Mesenchymal stem cell (in vitro differentiated cells and primary cell): ENCODE measurements around the gene CDK15.

Experiments used
- DNase-seq: peaks from one replicate; pipeline ENCODE4 v3.0.0-alpha.2; 2013
- H2AFZ ChIP-seq: one replicate; pipeline ENCODE4 v1.6.1; 2013; ENCODE audit warnings: low read depth, mild to moderate bottlenecking, control low read depth, inconsistent platforms, low read length, moderate library complexity
- H2AK5ac ChIP-seq: 2 replicates; pipeline ENCODE4 v1.6.1; 2013; ENCODE audit warnings: low read length, moderate library complexity, mild to moderate bottlenecking, inconsistent platforms; ENCODE audit not compliant: severe bottlenecking
- H2BK120ac ChIP-seq: one replicate; pipeline ENCODE4 v1.6.1; 2013; ENCODE audit warnings: low read depth, mild to moderate bottlenecking, inconsistent platforms, low read length, moderate library complexity
- H2BK12ac ChIP-seq, 2 experiments: one replicate each; pipeline ENCODE4 v1.6.1; 2013; ENCODE audit warnings: inconsistent platforms in 2 of 2, low read length in 2 of 2, mild to moderate bottlenecking in 2 of 2, moderate library complexity in 2 of 2, control low read depth in 1 of 2
- H2BK15ac ChIP-seq: one replicate; pipeline ENCODE4 v1.6.1; 2013; ENCODE audit warnings: mild to moderate bottlenecking, low read depth, inconsistent platforms; ENCODE audit not compliant: poor library complexity, severe bottlenecking
- H2BK5ac ChIP-seq: 2 replicates; pipeline ENCODE4 v1.6.1; 2013; ENCODE audit warnings: low read depth, mild to moderate bottlenecking, low read length, control low read depth, inconsistent platforms; ENCODE audit not compliant: poor library complexity, severe bottlenecking
- H3K14ac ChIP-seq, 2 experiments: one replicate each; pipeline ENCODE4 v1.6.1; 2013; ENCODE audit warnings: inconsistent platforms in 2 of 2, low read length in 2 of 2, control low read depth in 1 of 2, mild to moderate bottlenecking in 1 of 2, moderate library complexity in 1 of 2
- H3K18ac ChIP-seq, 2 experiments: one replicate each; pipeline ENCODE4 v1.6.1; 2013; ENCODE audit warnings: inconsistent platforms in 2 of 2, low read length in 2 of 2, control low read depth in 1 of 2, low read depth in 1 of 2, mild to moderate bottlenecking in 1 of 2
- H3K23ac ChIP-seq, 2 experiments: one replicate each; pipeline ENCODE4 v1.6.1; 2013; ENCODE audit warnings: inconsistent platforms in 2 of 2, low read length in 2 of 2, mild to moderate bottlenecking in 2 of 2, moderate library complexity in 2 of 2, control low read depth in 1 of 2
- H3K27ac ChIP-seq: 2 replicates; pipeline ENCODE4 v1.5.1; 2013; ENCODE audit warnings: mild to moderate bottlenecking, moderate library complexity, low read length, control low read depth, inconsistent platforms; ENCODE audit not compliant: poor library complexity, severe bottlenecking
- H3K27me3 ChIP-seq, 2 experiments: 2 replicates each; pipeline versions ENCODE4 v1.6.1 to v1.7.0; 2013; ENCODE audit warnings: low read length in 2 of 2, mild to moderate bottlenecking in 2 of 2, moderate library complexity in 2 of 2, control low read depth in 1 of 2, inconsistent platforms in 1 of 2; ENCODE audit not compliant: control insufficient read depth in 1 of 2, insufficient read depth in 1 of 2
- H3K36me3 ChIP-seq, 2 experiments: 2 replicates each; pipeline versions ENCODE4 v1.6.1 to v1.7.0; 2013; ENCODE audit warnings: low read length in 2 of 2, control low read depth in 1 of 2, inconsistent platforms in 1 of 2, low read depth in 1 of 2, mild to moderate bottlenecking in 1 of 2; ENCODE audit not compliant: insufficient read depth in 2 of 2, control insufficient read depth in 1 of 2
- H3K4ac ChIP-seq, 2 experiments: one replicate each; pipeline ENCODE4 v1.6.1; 2013; ENCODE audit warnings: inconsistent platforms in 2 of 2, low read length in 2 of 2, mild to moderate bottlenecking in 2 of 2, moderate library complexity in 2 of 2, control low read depth in 1 of 2, low read depth in 1 of 2
- H3K4me1 ChIP-seq: 2 replicates; pipeline ENCODE4 v1.6.1; 2013; ENCODE audit warnings: low read depth, low read length, control low read depth; ENCODE audit not compliant: control insufficient read depth, insufficient read depth
- H3K4me2 ChIP-seq: 2 replicates; pipeline ENCODE4 v1.6.1; 2013; ENCODE audit warnings: low read length, mild to moderate bottlenecking, inconsistent platforms; ENCODE audit not compliant: poor library complexity, severe bottlenecking
- H3K4me3 ChIP-seq, 2 experiments: 2 replicates each; pipeline versions ENCODE4 v1.5.1 to v1.7.0; 2013; ENCODE audit warnings: low read length in 2 of 2, mild to moderate bottlenecking in 2 of 2, control low read depth in 1 of 2, low read depth in 1 of 2; ENCODE audit not compliant: insufficient read depth in 1 of 2
- H3K79me1 ChIP-seq: replicated peaks from 2 replicates; pipeline ENCODE4 v1.6.1; 2013; ENCODE audit warnings: mild to moderate bottlenecking, control low read depth, low read length, inconsistent platforms; ENCODE audit not compliant: poor library complexity, severe bottlenecking
- H3K9ac ChIP-seq: 2 replicates; pipeline ENCODE4 v1.7.0; 2013; ENCODE audit warnings: mild to moderate bottlenecking, low read length, moderate library complexity
- H3K9me3 ChIP-seq: 2 replicates; pipeline ENCODE4 v1.7.0; 2013; ENCODE audit warnings: mild to moderate bottlenecking, low read length; ENCODE audit not compliant: control insufficient read depth
- H4K8ac ChIP-seq: one replicate; pipeline ENCODE4 v1.6.1; 2013; ENCODE audit warnings: inconsistent platforms, mild to moderate bottlenecking, low read length, moderate library complexity
- H4K91ac ChIP-seq: one replicate; pipeline ENCODE4 v1.6.1; 2013; ENCODE audit warnings: mild to moderate bottlenecking, low read length, inconsistent platforms
- WGBS: methylation state at CpG from one replicate; pipeline ENCODE4 v1.1.7; 2013; ENCODE audit warnings: mixed read lengths; 5-methylcytosine and 5-hydroxymethylcytosine counted together

CDK15 gene

GRCh38 chr2:201923436-201924328 is 117.3 kb downstream of the CDK15 start:
- no peak overlapping the region for H3K18ac ChIP-seq
- no peak overlapping the region for H4K91ac ChIP-seq
- H3K4me1 ChIP-seq = no peaks in the 10 kb centered on the region
- H2BK15ac ChIP-seq = no peak overlapping the region
- H3K23ac ChIP-seq = no peak overlapping the region
- H3K27ac ChIP-seq = no peak overlapping the region
- no peak for DNase-seq
- H3K14ac ChIP-seq = no peak overlapping the region
- no peak overlapping the region for H2BK5ac ChIP-seq
- peaks cover 0 to 51% of the 10 kb centered on the region in 2 experiments for H3K27me3 ChIP-seq
- H3K4me2 ChIP-seq = no peak overlapping the region
- H3K4me3 ChIP-seq = no peak overlapping the region
- no peak overlapping the region for H2BK12ac ChIP-seq
- no peak overlapping the region for H2AK5ac ChIP-seq
- H2BK120ac ChIP-seq = no peak overlapping the region
- H3K4ac ChIP-seq = no peak overlapping the region
- no peak overlapping the region for H2AFZ ChIP-seq
- H4K8ac ChIP-seq = no peak overlapping the region
- H3K36me3 ChIP-seq = no peaks in the 10 kb centered on the region
- no peaks in the 10 kb centered on the region for H3K79me1 ChIP-seq
- no peaks in the 10 kb centered on the region for H3K9me3 ChIP-seq
- 56% methylated on average over 8 of the region's 10 CpGs for WGBS
- no peak overlapping the region for H3K9ac ChIP-seq

DNA sequence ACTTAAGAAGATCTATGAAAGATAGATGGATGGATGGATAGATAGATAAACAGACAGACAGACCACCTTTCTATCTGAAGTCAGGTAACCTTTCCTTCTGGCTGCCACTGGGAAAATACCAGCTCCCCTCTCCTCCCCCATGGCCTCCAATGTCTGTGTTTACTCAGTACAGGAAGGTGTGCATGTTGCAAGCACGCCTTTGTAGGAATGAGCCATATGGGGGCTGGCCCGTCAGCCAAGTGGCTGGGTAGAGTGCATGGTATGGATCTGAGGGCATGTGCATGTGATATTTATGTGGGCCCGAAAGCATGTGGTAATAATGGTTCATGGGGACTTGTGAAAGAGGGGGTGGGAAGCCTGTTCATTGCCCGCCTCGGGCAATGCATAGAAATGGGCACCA is 118.1 kb downstream of the CDK15 start:
- H2BK5ac ChIP-seq = no peak overlapping the region
- peaks cover 0 to 44% of the 10 kb centered on the region in 2 experiments for H3K27me3 ChIP-seq
- no peak overlapping the region for H3K27ac ChIP-seq
- H2BK15ac ChIP-seq = no peak overlapping the region
- H3K4me3 ChIP-seq = no peak overlapping the region
- DNase-seq = no peak
- H3K9me3 ChIP-seq = no peaks in the 10 kb centered on the region
- H3K4me1 ChIP-seq = no peaks in the 10 kb centered on the region
- no peak overlapping the region for H2AFZ ChIP-seq
- no peak overlapping the region for H3K23ac ChIP-seq
- no peak overlapping the region for H3K18ac ChIP-seq
- H2BK12ac ChIP-seq = no peak overlapping the region
- no peaks in the 10 kb centered on the region for H3K36me3 ChIP-seq
- H3K9ac ChIP-seq = no peak overlapping the region
- 92% methylated on average over 5 of the region's 5 CpGs for WGBS
- no peak overlapping the region for H4K91ac ChIP-seq
- H2BK120ac ChIP-seq = no peak overlapping the region
- H3K4me2 ChIP-seq = no peak overlapping the region
- H3K14ac ChIP-seq = no peak overlapping the region
- no peak overlapping the region for H4K8ac ChIP-seq
- no peaks in the 10 kb centered on the region for H3K79me1 ChIP-seq
- no peak overlapping the region for H3K4ac ChIP-seq
- no peak overlapping the region for H2AK5ac ChIP-seq

DNA sequence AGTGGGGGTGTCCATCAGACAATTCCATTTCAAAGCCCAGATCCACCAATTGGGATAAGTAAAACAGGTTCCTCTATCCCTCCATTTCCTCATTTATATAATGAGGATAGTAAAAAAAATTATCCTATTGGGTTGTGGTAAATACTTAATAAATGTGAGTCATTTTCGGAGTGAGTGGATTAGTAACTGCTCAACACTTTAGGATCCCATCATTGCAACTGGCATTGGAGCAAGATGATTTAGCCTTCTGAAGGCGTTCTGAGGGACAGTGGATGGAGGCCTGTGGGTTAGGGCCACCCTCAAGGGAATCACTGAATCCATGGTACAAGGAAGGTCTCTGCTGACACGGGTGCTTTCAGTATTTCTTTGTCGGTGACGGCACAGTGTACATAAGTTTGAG is 118.7 kb downstream of the CDK15 start:
- Histone ChIP-seq H3K4me2 (no peak overlapping the region), H3K27me3 (peaks cover 0 to 45% of the 10 kb centered on the region in 2 experiments)
- WGBS = 92% methylated on average over 5 of the region's 5 CpGs

DNA sequence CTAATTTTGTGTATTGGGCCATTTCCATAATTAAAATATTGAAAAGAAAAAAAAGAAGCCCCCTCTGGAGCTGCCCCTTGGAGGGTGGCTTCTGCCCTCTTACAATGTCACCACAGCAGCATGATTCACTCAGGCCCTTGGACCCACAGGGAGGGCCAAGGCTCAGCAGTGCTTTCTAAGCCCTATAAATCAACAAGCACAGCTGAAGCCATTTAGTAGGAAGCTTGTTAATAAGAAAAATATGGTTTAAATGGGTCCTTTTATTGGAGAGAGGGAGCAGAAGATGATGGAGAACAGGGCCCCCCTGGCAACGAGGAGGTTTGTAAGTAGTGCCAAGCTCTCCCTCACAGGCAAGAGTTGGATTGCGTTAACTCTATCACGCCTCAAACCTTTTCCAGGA is 119.7 kb downstream of the CDK15 start:
- Histone ChIP-seq H3K79me1 (no peaks in the 10 kb centered on the region), H4K8ac (no peak overlapping the region), H2BK15ac (no peak overlapping the region), H2BK12ac (no peak overlapping the region), H3K27ac (no peak overlapping the region), H3K9ac (no peak overlapping the region), H3K4me2 (no peak overlapping the region), H3K27me3 (peaks cover 0 to 50% of the 10 kb centered on the region in 2 experiments), H2BK120ac (no peak overlapping the region), H4K91ac (no peak overlapping the region), H2AFZ (no peak overlapping the region), H3K14ac (no peak overlapping the region), H3K4ac (no peak overlapping the region), H3K18ac (no peak overlapping the region), H2BK5ac (no peak overlapping the region), H3K36me3 (no peaks in the 10 kb centered on the region), H3K9me3 (no peaks in the 10 kb centered on the region), H3K4me1 (no peaks in the 10 kb centered on the region), H3K23ac (no peak overlapping the region), H3K4me3 (no peak overlapping the region), H2AK5ac (no peak overlapping the region)
- DNase-seq = no peak
- WGBS = 79% methylated on average over 3 of the region's 3 CpGs

More for the DNA sequence above, 118.7 kb downstream of the CDK15 start:
- Histone ChIP-seq H3K27ac (no peak overlapping the region), H3K36me3 (no peaks in the 10 kb centered on the region), H2BK120ac (no peak overlapping the region), H3K18ac (no peak overlapping the region), H3K4ac (no peak overlapping the region), H2BK5ac (no peak overlapping the region), H3K9ac (no peak overlapping the region), H4K8ac (no peak overlapping the region), H2AFZ (no peak overlapping the region), H3K79me1 (no peaks in the 10 kb centered on the region), H3K9me3 (no peaks in the 10 kb centered on the region), H4K91ac (no peak overlapping the region), H3K14ac (no peak overlapping the region), H2BK15ac (no peak overlapping the region), H2AK5ac (no peak overlapping the region), H2BK12ac (no peak overlapping the region), H3K4me1 (no peaks in the 10 kb centered on the region), H3K23ac (no peak overlapping the region), H3K4me3 (no peak overlapping the region)
- DNase-seq = no peak
